GM23338 (cell line): ENCODE measurements around the gene TAF9B. TPM values are rescaled to one million over a fixed set of nuclear protein-coding genes. Genes with fewer than 3 reads are reported as not detected.
"Not testable (repeated sequence)": the region's sequence is repeated elsewhere in the genome, so short reads cannot be mapped to it uniquely, and the experiment has no call there.

Experiments
- ATAC-seq: fragments of 200-7000 bp; cut with Tn5 transposase; 3 replicates; pipeline ENCODE4 v1.9.1; 2020
- DNase-seq: peaks from one replicate; pipeline ENCODE4 v3.0.0-alpha.2; 2015; ENCODE audit warnings: low spot score
- H2AFZ ChIP-seq: fragments of 200-600 bp; sonication (generic); 2 replicates; pipeline ENCODE4 v1.8.0; 2016; ENCODE audit warnings: antibody characterized with exemption, mild to moderate bottlenecking, moderate library complexity
- H3F3A ChIP-seq: fragments of 200-600 bp; sonication (generic); replicated peaks from 2 replicates; pipeline ENCODE4 v1.8.0; 2017; ENCODE audit warnings: antibody characterized with exemption, mixed run types, low read depth
- H3K27ac ChIP-seq: fragments of 200-600 bp; sonication (generic); 2 replicates; pipeline ENCODE4 v1.6.1; 2016; ENCODE audit warnings: low read depth
- H3K27me3 ChIP-seq: fragments of 200-600 bp; sonication (generic); 2 replicates; pipeline ENCODE4 v1.8.0; 2016; ENCODE audit warnings: mild to moderate bottlenecking, mixed run types, moderate library complexity; ENCODE audit not compliant: insufficient read depth
- H3K36me3 ChIP-seq: fragments of 200-600 bp; sonication (generic); 2 replicates; pipeline ENCODE4 v1.8.0; 2016; ENCODE audit warnings: mild to moderate bottlenecking; ENCODE audit not compliant: insufficient read depth
- H3K4me1 ChIP-seq: fragments of 200-600 bp; sonication (generic); 2 replicates; pipeline ENCODE4 v1.8.0; 2016; ENCODE audit warnings: mild to moderate bottlenecking, moderate library complexity; ENCODE audit not compliant: insufficient read depth
- H3K4me2 ChIP-seq: fragments of 200-600 bp; sonication (generic); 2 replicates; pipeline ENCODE4 v1.7.1; 2017; ENCODE audit warnings: mixed run types
- H3K4me3 ChIP-seq: fragments of 200-600 bp; sonication (generic); 2 replicates; pipeline ENCODE4 v1.6.1; 2016; ENCODE audit warnings: mixed run types
- H3K79me2 ChIP-seq: fragments of 200-600 bp; sonication (generic); replicated peaks from 2 replicates; pipeline ENCODE4 v1.8.0; 2017; ENCODE audit warnings: mild to moderate bottlenecking; ENCODE audit not compliant: insufficient read depth
- H3K9me2 ChIP-seq: fragments of 200-600 bp; sonication (generic); 2 replicates; pipeline ENCODE4 v1.8.0; 2017; ENCODE audit not compliant: insufficient read depth
- H4K20me1 ChIP-seq: fragments of 200-600 bp; sonication (generic); replicated peaks from 2 replicates; pipeline ENCODE4 v1.8.0; 2017; ENCODE audit warnings: mild to moderate bottlenecking; ENCODE audit not compliant: insufficient read depth
- H3K27ac Mint-ChIP-seq: 2 replicates; pipeline ENCODE4 v1.8.0; 2020; ENCODE audit warnings: inconsistent platforms, mild to moderate bottlenecking, moderate library complexity, mixed read lengths
- H3K27me3 Mint-ChIP-seq: 3 replicates; pipeline ENCODE4 v1.8.0; 2022; ENCODE audit warnings: low read depth, mild to moderate bottlenecking, moderate library complexity, mixed read lengths, inconsistent platforms; ENCODE audit not compliant: insufficient read depth, poor library complexity
- H3K36me3 Mint-ChIP-seq: 3 replicates; pipeline ENCODE4 v1.8.0; 2021; ENCODE audit warnings: low read depth, mild to moderate bottlenecking, inconsistent platforms, moderate library complexity, mixed read lengths
- H3K4me1 Mint-ChIP-seq: 3 replicates; pipeline ENCODE4 v1.8.0; 2020; ENCODE audit warnings: mild to moderate bottlenecking, inconsistent platforms, mixed read lengths
- H3K4me3 Mint-ChIP-seq: 3 replicates; pipeline ENCODE4 v1.8.0; 2021; ENCODE audit warnings: moderate library complexity, mild to moderate bottlenecking, inconsistent platforms, mixed read lengths
- H3K9me3 Mint-ChIP-seq: 3 replicates; pipeline ENCODE4 v1.8.0; 2020; ENCODE audit warnings: moderate library complexity, mild to moderate bottlenecking, inconsistent platforms, mixed read lengths
- CREB1 ChIP-seq: fragments of 250-450 bp; sonication (Bioruptor Pico); IDR thresholded peaks from 2 replicates; pipeline ENCODE4 v1.5.0; 2020; ENCODE audit warnings: low read depth, mild to moderate bottlenecking, moderate library complexity
- EZH2phosphoT487 ChIP-seq: fragments of 200-600 bp; sonication (generic); IDR thresholded peaks from one replicate; pipeline ENCODE4 v1.8.1; 2018; ENCODE audit warnings: antibody characterized with exemption; ENCODE audit not compliant: unreplicated experiment
- NANOG ChIP-seq: IDR thresholded peaks from 2 replicates; pipeline ENCODE4 v1.6.1; 2016; ENCODE audit warnings: antibody characterized with exemption, borderline replicate concordance
- POLR2AphosphoS5 ChIP-seq: IDR thresholded peaks from 2 replicates; pipeline ENCODE4 v1.6.1; 2016; ENCODE audit warnings: antibody characterized with exemption, low read depth
- STAT1 ChIP-seq: IDR thresholded peaks from one replicate; pipeline ENCODE4 v1.6.1; 2016; ENCODE audit warnings: antibody characterized with exemption; ENCODE audit not compliant: unreplicated experiment
- ZNF114 ChIP-seq: fragments of 250-450 bp; sonication (Bioruptor Pico); IDR thresholded peaks from 2 replicates; pipeline ENCODE4 v1.5.0; 2020; ENCODE audit warnings: mild to moderate bottlenecking, moderate library complexity
- ZNF331 ChIP-seq: fragments of 250-450 bp; sonication (Bioruptor Pico); IDR thresholded peaks from 2 replicates; pipeline ENCODE4 v1.5.0; 2020; ENCODE audit warnings: low read depth, mild to moderate bottlenecking, moderate library complexity
- polyA plus RNA-seq: library from polyadenylated mRNA; unstranded; fragments of >200 nt; fragmentation: Nextera tagmentation; extraction: Ambion mirVana; gene quantifications from 2 replicates; pipeline ENCODE4 v1.2.1, GENCODE V29; 2016
- total RNA-seq: library from RNA; depleted of rRNA; stranded (reverse); fragments of >200 nt; shearing (Covaris generic); gene quantifications from 2 replicates; pipeline ENCODE4 v1.2.3, GENCODE V29; 2014
- TF ChIP-seq, protein P1 (sequence below): fragments of 250-450 bp; sonication (Bioruptor Pico); IDR thresholded peaks from 2 replicates; pipeline ENCODE4 v1.5.0; 2020; ENCODE audit warnings: mild to moderate bottlenecking, moderate library complexity
- TF ChIP-seq, protein P2 (sequence below): IDR thresholded peaks from 2 replicates; pipeline ENCODE4 v1.6.1; 2016; ENCODE audit warnings: antibody characterized with exemption
- TF ChIP-seq, protein P3 (sequence below): IDR thresholded peaks from one replicate; pipeline ENCODE4 v1.6.1; 2018; ENCODE audit warnings: antibody characterized with exemption; ENCODE audit not compliant: unreplicated experiment

The TAF9B gene
- total and polyA plus RNA-seq, 2 experiments from 2014 or later = 23.1 to 37.8 TPM

DNA sequence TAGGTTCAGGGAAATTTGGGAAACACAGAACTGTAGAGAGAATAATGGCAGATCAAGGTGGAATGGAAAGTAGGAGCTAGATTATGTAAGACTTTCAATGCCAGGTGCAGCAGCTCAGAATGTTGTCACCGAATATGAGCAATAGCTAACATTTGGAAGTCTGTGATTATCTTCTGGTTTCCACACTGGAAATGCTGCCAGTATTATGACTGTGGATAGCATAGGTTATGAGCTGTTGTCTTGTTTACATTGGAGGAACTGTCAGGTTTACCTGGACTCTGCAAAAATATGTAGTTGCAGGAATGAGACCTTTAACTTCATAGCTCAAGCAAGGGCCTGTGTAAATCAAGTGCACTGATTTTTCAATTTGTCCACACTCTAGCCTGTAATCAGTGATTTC is 26.0 kb upstream of the TAF9B start:
- no peak overlapping the region for H3K4me3 Mint-ChIP-seq
- Histone ChIP-seq H3K9me2 (no peaks in the 10 kb centered on the region), H3K36me3 (no peaks in the 10 kb centered on the region), H3K4me2 (no peak overlapping the region), H2AFZ (no peak overlapping the region), H3K27me3 (no peaks in the 10 kb centered on the region), H3K27ac (no peak overlapping the region), H4K20me1 (no peaks in the 10 kb centered on the region), H3K79me2 (no peaks in the 10 kb centered on the region), H3K4me3 (no peak overlapping the region), H3F3A (no peaks in the 10 kb centered on the region), H3K4me1 (no peaks in the 10 kb centered on the region; the same call in 1 of the 2 replicates)
- TF ChIP-seq EZH2phosphoT487 = no peak
- no peak for TF ChIP-seq NANOG
- TF ChIP-seq, protein P1, sequence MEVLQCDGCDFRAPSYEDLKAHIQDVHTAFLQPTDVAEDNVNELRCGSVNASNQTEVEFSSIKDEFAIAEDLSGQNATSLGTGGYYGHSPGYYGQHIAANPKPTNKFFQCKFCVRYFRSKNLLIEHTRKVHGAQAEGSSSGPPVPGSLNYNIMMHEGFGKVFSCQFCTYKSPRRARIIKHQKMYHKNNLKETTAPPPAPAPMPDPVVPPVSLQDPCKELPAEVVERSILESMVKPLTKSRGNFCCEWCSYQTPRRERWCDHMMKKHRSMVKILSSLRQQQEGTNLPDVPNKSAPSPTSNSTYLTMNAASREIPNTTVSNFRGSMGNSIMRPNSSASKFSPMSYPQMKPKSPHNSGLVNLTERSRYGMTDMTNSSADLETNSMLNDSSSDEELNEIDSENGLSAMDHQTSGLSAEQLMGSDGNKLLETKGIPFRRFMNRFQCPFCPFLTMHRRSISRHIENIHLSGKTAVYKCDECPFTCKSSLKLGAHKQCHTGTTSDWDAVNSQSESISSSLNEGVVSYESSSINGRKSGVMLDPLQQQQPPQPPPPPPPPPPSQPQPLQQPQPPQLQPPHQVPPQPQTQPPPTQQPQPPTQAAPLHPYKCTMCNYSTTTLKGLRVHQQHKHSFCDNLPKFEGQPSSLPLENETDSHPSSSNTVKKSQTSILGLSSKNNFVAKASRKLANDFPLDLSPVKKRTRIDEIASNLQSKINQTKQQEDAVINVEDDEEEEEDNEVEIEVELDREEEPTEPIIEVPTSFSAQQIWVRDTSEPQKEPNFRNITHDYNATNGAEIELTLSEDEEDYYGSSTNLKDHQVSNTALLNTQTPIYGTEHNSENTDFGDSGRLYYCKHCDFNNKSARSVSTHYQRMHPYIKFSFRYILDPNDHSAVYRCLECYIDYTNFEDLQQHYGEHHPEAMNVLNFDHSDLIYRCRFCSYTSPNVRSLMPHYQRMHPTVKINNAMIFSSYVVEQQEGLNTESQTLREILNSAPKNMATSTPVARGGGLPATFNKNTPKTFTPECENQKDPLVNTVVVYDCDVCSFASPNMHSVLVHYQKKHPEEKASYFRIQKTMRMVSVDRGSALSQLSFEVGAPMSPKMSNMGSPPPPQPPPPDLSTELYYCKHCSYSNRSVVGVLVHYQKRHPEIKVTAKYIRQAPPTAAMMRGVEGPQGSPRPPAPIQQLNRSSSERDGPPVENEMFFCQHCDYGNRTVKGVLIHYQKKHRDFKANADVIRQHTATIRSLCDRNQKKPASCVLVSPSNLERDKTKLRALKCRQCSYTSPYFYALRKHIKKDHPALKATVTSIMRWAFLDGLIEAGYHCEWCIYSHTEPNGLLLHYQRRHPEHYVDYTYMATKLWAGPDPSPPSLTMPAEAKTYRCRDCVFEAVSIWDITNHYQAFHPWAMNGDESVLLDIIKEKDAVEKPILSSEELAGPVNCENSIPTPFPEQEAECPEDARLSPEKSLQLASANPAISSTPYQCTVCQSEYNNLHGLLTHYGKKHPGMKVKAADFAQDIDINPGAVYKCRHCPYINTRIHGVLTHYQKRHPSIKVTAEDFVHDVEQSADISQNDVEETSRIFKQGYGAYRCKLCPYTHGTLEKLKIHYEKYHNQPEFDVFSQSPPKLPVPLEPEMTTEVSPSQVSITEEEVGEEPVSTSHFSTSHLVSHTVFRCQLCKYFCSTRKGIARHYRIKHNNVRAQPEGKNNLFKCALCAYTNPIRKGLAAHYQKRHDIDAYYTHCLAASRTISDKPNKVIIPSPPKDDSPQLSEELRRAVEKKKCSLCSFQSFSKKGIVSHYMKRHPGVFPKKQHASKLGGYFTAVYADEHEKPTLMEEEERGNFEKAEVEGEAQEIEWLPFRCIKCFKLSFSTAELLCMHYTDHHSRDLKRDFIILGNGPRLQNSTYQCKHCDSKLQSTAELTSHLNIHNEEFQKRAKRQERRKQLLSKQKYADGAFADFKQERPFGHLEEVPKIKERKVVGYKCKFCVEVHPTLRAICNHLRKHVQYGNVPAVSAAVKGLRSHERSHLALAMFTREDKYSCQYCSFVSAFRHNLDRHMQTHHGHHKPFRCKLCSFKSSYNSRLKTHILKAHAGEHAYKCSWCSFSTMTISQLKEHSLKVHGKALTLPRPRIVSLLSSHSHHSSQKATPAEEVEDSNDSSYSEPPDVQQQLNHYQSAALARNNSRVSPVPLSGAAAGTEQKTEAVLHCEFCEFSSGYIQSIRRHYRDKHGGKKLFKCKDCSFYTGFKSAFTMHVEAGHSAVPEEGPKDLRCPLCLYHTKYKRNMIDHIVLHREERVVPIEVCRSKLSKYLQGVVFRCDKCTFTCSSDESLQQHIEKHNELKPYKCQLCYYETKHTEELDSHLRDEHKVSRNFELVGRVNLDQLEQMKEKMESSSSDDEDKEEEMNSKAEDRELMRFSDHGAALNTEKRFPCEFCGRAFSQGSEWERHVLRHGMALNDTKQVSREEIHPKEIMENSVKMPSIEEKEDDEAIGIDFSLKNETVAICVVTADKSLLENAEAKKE (CRISPR knock-in tag) = no peak
- TF ChIP-seq STAT1 = no peak
- no peak for TF ChIP-seq CREB1 (CRISPR knock-in tag)
- TF ChIP-seq POLR2AphosphoS5 = no peak
- no peak for TF ChIP-seq ZNF114 (CRISPR knock-in tag)
- TF ChIP-seq, protein P2, sequence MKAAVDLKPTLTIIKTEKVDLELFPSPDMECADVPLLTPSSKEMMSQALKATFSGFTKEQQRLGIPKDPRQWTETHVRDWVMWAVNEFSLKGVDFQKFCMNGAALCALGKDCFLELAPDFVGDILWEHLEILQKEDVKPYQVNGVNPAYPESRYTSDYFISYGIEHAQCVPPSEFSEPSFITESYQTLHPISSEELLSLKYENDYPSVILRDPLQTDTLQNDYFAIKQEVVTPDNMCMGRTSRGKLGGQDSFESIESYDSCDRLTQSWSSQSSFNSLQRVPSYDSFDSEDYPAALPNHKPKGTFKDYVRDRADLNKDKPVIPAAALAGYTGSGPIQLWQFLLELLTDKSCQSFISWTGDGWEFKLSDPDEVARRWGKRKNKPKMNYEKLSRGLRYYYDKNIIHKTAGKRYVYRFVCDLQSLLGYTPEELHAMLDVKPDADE = no peak
- TF ChIP-seq, protein P3, sequence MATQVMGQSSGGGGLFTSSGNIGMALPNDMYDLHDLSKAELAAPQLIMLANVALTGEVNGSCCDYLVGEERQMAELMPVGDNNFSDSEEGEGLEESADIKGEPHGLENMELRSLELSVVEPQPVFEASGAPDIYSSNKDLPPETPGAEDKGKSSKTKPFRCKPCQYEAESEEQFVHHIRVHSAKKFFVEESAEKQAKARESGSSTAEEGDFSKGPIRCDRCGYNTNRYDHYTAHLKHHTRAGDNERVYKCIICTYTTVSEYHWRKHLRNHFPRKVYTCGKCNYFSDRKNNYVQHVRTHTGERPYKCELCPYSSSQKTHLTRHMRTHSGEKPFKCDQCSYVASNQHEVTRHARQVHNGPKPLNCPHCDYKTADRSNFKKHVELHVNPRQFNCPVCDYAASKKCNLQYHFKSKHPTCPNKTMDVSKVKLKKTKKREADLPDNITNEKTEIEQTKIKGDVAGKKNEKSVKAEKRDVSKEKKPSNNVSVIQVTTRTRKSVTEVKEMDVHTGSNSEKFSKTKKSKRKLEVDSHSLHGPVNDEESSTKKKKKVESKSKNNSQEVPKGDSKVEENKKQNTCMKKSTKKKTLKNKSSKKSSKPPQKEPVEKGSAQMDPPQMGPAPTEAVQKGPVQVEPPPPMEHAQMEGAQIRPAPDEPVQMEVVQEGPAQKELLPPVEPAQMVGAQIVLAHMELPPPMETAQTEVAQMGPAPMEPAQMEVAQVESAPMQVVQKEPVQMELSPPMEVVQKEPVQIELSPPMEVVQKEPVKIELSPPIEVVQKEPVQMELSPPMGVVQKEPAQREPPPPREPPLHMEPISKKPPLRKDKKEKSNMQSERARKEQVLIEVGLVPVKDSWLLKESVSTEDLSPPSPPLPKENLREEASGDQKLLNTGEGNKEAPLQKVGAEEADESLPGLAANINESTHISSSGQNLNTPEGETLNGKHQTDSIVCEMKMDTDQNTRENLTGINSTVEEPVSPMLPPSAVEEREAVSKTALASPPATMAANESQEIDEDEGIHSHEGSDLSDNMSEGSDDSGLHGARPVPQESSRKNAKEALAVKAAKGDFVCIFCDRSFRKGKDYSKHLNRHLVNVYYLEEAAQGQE = no peak
- TF ChIP-seq ZNF331 = no peak
- no peak for ATAC-seq
- H3K9me3 Mint-ChIP-seq = no peaks in the 10 kb centered on the region
- no peaks in the 10 kb centered on the region for H3K36me3 Mint-ChIP-seq
- no peak for DNase-seq
- no peaks in the 10 kb centered on the region for H3K27me3 Mint-ChIP-seq
- no peak overlapping the region for H3K27ac Mint-ChIP-seq
- peaks cover 6% of the 10 kb centered on the region; the same call in 1 of the 3 replicates for H3K4me1 Mint-ChIP-seq

DNA sequence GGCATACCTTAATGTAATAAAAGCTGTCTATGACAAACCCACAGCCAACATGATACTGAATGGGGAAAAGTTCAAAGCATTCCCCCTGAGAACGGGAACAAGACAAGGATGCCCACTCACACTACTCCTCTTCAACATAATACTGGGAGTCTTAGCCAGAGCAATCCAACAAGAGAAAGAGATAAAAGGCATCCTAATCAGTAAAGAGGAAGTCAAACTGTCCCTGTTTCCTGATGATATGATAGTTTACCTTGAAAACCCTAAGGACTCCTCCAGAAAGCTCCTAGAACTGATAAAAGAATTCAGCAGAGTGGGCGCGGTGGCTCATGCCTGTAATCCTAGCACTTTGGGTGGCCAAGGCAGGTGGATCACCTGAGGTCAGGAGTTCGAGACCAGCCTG is 23.7 kb upstream of the TAF9B start:
- DNase-seq, H3K4me1 Mint-ChIP-seq, H3K27ac Mint-ChIP-seq, H3K4me3 ChIP-seq, H3K36me3 ChIP-seq, H2AFZ ChIP-seq, H3K9me2 ChIP-seq, H3K4me3 Mint-ChIP-seq, H3K4me1 ChIP-seq, H3F3A ChIP-seq, H4K20me1 ChIP-seq, H3K4me2 ChIP-seq, H3K9me3 Mint-ChIP-seq, H3K79me2 ChIP-seq, H3K36me3 Mint-ChIP-seq, H3K27ac ChIP-seq, H3K27me3 ChIP-seq, ATAC-seq, H3K27me3 Mint-ChIP-seq: not testable (repeated sequence)
